MCF 10A (cell line): Measurements from ENCODE around the gene CPNE5. TPM values are rescaled to one million over a fixed set of nuclear protein-coding genes. Genes with fewer than 3 reads are reported as not detected.

Experiments used
- BruUV-seq: library from RNA; stranded (reverse); fragments of 400-500 nt; replicated peaks from 2 replicates; lab custom pipeline; 2021; lab: Mats Ljungman, UMichigan
- CTCF ChIA-PET: fragments of 300-600 bp; sonication (Branson Sonifier 250); formaldehyde crosslinking; extraction: SDS; loops from one replicate; lab custom pipeline; 2021; ENCODE audit warnings: antibody characterized with exemption, inconsistent platforms; lab: Yijun Ruan, JAX
- POLR2A ChIA-PET: fragments of 300-600, 350-650 bp; sonication (Branson Sonifier 250); formaldehyde crosslinking; extraction: SDS; loops from one replicate; lab custom pipeline; 2020; ENCODE audit warnings: antibody characterized with exemption, inconsistent platforms; lab: Yijun Ruan, JAX
- DNase-seq: peaks from one replicate; pipeline ENCODE4 v3.0.0-alpha.2; 2018; ENCODE audit not compliant: unreplicated experiment
- H3K27ac Mint-ChIP-seq: one replicate; pipeline ENCODE4 v1.8.0; 2022; ENCODE audit warnings: mild to moderate bottlenecking, low read depth, mixed read lengths; ENCODE audit not compliant: unreplicated experiment
- H3K27me3 Mint-ChIP-seq: one replicate; pipeline ENCODE4 v1.8.0; 2022; ENCODE audit warnings: mixed read lengths; ENCODE audit not compliant: insufficient read depth, unreplicated experiment
- H3K36me3 Mint-ChIP-seq: one replicate; pipeline ENCODE4 v1.8.0; 2022; ENCODE audit warnings: mild to moderate bottlenecking, moderate library complexity, mixed read lengths; ENCODE audit not compliant: insufficient read depth, unreplicated experiment
- H3K4me1 Mint-ChIP-seq: one replicate; pipeline ENCODE4 v1.8.0; 2022; ENCODE audit warnings: mixed read lengths; ENCODE audit not compliant: insufficient read depth, unreplicated experiment
- H3K4me3 Mint-ChIP-seq: one replicate; pipeline ENCODE4 v1.8.0; 2022; ENCODE audit warnings: mild to moderate bottlenecking, moderate library complexity, mixed read lengths; ENCODE audit not compliant: unreplicated experiment
- H3K9me3 Mint-ChIP-seq: one replicate; pipeline ENCODE4 v1.8.0; 2022; ENCODE audit warnings: mixed read lengths; ENCODE audit not compliant: unreplicated experiment
- intact Hi-C: fragments of 100-400 bp; cut with micrococcal nuclease; formaldehyde crosslinking; loops from 2 replicates; pipeline ENCODE4 v1.14.1; 2022
- total RNA-seq: library from RNA; stranded (reverse); gene quantifications from 2 replicates; pipeline ENCODE4 v1.2.3, GENCODE V29; 2022
- TF ChIP-seq, protein P1 (sequence below): fragments of 200-600 bp; IDR thresholded peaks from one replicate; pipeline ENCODE4 v1.8.0; 2022; ENCODE audit warnings: antibody characterized with exemption, mild to moderate bottlenecking; ENCODE audit not compliant: unreplicated experiment

The CPNE5 gene
- total RNA-seq, 1 experiment from 2014 or later, result not detected

DNA sequence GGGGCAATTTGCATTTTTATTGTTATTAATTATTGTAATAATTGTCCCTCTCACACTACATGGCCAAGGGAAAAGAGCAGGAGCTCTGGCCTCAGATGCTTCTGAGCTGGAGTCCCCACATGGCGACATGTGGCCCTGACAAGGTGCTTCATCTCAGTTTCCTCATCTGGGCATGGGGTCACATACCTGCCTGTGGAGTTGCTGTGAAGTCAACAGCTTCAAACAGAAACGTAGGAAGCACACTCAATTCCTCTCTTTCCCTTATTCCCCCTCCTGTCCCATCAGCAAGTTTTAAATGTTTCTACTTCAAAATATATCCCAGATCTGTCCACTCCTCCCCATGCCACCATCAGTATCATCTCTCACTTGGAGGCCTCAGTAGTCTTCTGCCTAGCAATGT, 8.7 kb downstream of the CPNE5 start:
- Mint-ChIP-seq H3K4me3 (no peak overlapping the region), H3K27ac (no peak overlapping the region), H3K27me3 (no peaks in the 10 kb centered on the region), H3K4me1 (peaks cover 20% of the 10 kb centered on the region), H3K9me3 (no peaks in the 10 kb centered on the region), H3K36me3 (no peaks in the 10 kb centered on the region)
- TF ChIP-seq, protein P1, sequence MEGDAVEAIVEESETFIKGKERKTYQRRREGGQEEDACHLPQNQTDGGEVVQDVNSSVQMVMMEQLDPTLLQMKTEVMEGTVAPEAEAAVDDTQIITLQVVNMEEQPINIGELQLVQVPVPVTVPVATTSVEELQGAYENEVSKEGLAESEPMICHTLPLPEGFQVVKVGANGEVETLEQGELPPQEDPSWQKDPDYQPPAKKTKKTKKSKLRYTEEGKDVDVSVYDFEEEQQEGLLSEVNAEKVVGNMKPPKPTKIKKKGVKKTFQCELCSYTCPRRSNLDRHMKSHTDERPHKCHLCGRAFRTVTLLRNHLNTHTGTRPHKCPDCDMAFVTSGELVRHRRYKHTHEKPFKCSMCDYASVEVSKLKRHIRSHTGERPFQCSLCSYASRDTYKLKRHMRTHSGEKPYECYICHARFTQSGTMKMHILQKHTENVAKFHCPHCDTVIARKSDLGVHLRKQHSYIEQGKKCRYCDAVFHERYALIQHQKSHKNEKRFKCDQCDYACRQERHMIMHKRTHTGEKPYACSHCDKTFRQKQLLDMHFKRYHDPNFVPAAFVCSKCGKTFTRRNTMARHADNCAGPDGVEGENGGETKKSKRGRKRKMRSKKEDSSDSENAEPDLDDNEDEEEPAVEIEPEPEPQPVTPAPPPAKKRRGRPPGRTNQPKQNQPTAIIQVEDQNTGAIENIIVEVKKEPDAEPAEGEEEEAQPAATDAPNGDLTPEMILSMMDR, result no peak
- no TSS peak for BruUV-seq
- POLR2A ChIA-PET, result interaction anchor here (0.5 to 1.2 kb wide), 3 partner anchors 18 to 1180 kb away, joined by 3 read pairs; no protein-coding TSS in a partner anchor
- no peak for DNase-seq
- intact Hi-C loops, result no loop called here
- CTCF ChIA-PET, result no interaction called here

DNA sequence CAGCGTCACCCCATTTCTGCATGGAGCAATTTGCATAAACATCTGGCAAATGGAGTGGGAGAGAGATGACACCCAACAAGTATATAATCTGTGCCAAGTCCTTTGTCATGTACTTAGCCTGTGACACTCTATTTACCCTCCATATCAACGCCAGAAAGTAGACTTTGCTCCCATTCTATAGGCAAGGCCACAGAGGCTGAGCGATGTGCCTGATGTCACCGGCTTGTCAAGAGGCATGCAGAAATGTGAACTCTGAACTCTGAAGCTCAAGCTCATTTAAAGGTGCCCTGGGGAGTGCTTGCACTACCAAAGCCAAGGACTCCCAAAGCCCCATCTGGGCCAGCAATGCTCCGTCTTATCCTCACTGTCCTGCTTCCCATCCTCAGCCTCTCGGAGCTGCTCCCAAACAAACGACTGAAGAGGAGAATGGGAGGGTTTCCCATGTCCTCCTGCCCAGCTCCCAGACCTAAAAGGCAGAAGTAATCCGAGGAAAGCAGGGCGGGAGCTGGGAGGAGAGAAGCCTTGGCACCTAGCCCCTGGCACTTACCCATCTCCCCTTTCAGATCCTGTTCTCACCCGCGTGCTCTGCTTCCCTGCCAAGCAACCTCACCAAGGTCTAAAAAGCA, 9.2 kb downstream of the CPNE5 start:
- H3K4me3 Mint-ChIP-seq, result no peak overlapping the region
- CTCF ChIA-PET, result no interaction called here
- TF ChIP-seq, protein P1, result no peak
- peaks cover 20% of the 10 kb centered on the region for H3K4me1 Mint-ChIP-seq
- no peaks in the 10 kb centered on the region for H3K27me3 Mint-ChIP-seq
- no peaks in the 10 kb centered on the region for H3K9me3 Mint-ChIP-seq
- POLR2A ChIA-PET, result interaction anchor here (1.0 to 1.2 kb wide), 3 partner anchors 19 to 147 kb away, joined by 3 read pairs; no protein-coding TSS in a partner anchor
- intact Hi-C loops, result no loop called here
- BruUV-seq, result no TSS peak
- peak; percentile 68 for DNase-seq
- H3K27ac Mint-ChIP-seq, result no peak overlapping the region
- no peaks in the 10 kb centered on the region for H3K36me3 Mint-ChIP-seq

- H3K4me1 Mint-ChIP-seq, result peaks cover 20% of the 10 kb centered on the region
- intact Hi-C loops, result no loop called here
- TF ChIP-seq, protein P1, result no peak
- DNase-seq, result peak; percentile 57
- no peaks in the 10 kb centered on the region for H3K36me3 Mint-ChIP-seq
- no peaks in the 10 kb centered on the region for H3K27me3 Mint-ChIP-seq
- H3K27ac Mint-ChIP-seq, result no peak overlapping the region
- H3K9me3 Mint-ChIP-seq, result no peaks in the 10 kb centered on the region
- BruUV-seq, result no TSS peak
- CTCF ChIA-PET, result interaction anchor here (0.6 to 1.5 kb wide), 2 partner anchors 22 to 51 kb away, joined by 3 to 4 read pairs; no protein-coding TSS in a partner anchor
- no peak overlapping the region for H3K4me3 Mint-ChIP-seq
- POLR2A ChIA-PET, result interaction anchor here (1.1 kb wide), 1 partner anchor 12 kb away, joined by 3 read pairs; no protein-coding TSS in a partner anchor
Observed at GRCh38 chr6:36827261-36828079, 11.8 kb downstream of the CPNE5 start.
